K562 (cell line): ENCODE data around the gene CIART. TPM values are rescaled to one million over a fixed set of nuclear protein-coding genes. Genes with fewer than 3 reads are reported as not detected.

ENCODE experiments used
- MCM3 ChIP-seq: fragments of 450-650 bp; IDR thresholded peaks from 2 replicates; pipeline ENCODE4 v1.6.1; 2016
- NEUROD1 ChIP-seq: fragments of 150-350 bp; IDR thresholded peaks from 2 replicates; pipeline ENCODE4 v1.6.1; 2014; ENCODE audit warnings: borderline replicate concordance, low read length, low read depth; ENCODE audit not compliant: partially characterized antibody
- RB1 ChIP-seq: fragments of 450-650 bp; IDR thresholded peaks from 2 replicates; pipeline ENCODE4 v1.6.1; 2017; ENCODE audit warnings: low read depth, mild to moderate bottlenecking
- SMC3 ChIP-seq: conservative IDR thresholded peaks from 2 replicates; pipeline ENCODE4 v1.6.1; 2011; ENCODE audit warnings: low read depth, low read length, improper control_type of control experiment; ENCODE audit not compliant: insufficient read depth
- TBP ChIP-seq: optimal IDR thresholded peaks from 2 replicates; pipeline ENCODE3; 2011; ENCODE audit warnings: low read depth, low read length, improper control_type of control experiment
- ZNF12 ChIP-seq: sonication (generic); formaldehyde crosslinking; IDR thresholded peaks from 2 replicates; pipeline ENCODE4 v1.4.0; 2020; ENCODE audit warnings: mild to moderate bottlenecking, missing genetic modification reagents
- ZNF589 ChIP-seq: fragments of 200-800 bp; sonication (Bioruptor generic); IDR thresholded peaks from 2 replicates; pipeline ENCODE4 v1.6.1; 2016; ENCODE audit warnings: low read depth, missing genetic modification characterization, missing compliant biosample characterization
- polyA plus RNA-seq, 8 experiments: library from polyadenylated mRNA; depleted of rRNA in 4 of 8; stranded (reverse) in 5 of 8; unstranded in 3 of 8; fragments of >200 nt; fragmentation: Nextera tagmentation in 2 of 8; fragmentation: Illumina TruSeq in 1 of 8; extraction: Ambion mirVana in 2 of 8; extraction: Trizol in 1 of 8; gene quantifications; 2 replicates each; pipeline versions ENCODE4 v1.2.1 to v1.2.3, GENCODE V29; 2011 to 2014; ENCODE audit warnings: inconsistent platforms in 1 of 8, missing spikeins in 1 of 8
- total RNA-seq, 7 experiments: library from RNA; depleted of rRNA in 6 of 7; stranded (reverse); fragments of >200 nt in 6 of 7; fragmentation: Illumina TruSeq in 2 of 7; extraction: Trizol in 2 of 7; gene quantifications; 2 replicates each; pipeline versions ENCODE4 v1.2.1 to v1.2.3, GENCODE V29; 2011 to 2021; ENCODE audit warnings: low replicate concordance in 1 of 7
- TF ChIP-seq, protein P1 (sequence below): sonication (generic); formaldehyde crosslinking; IDR thresholded peaks from 2 replicates; pipeline ENCODE4 v1.8.1; 2023; ENCODE audit warnings: missing genetic modification reagents, mild to moderate bottlenecking, borderline replicate concordance
- TF ChIP-seq, protein P2 (sequence below): sonication (generic); formaldehyde crosslinking; IDR thresholded peaks from 2 replicates; pipeline ENCODE4 v1.8.1; 2023; ENCODE audit warnings: mild to moderate bottlenecking, missing genetic modification reagents
- TF ChIP-seq, protein P3 (sequence below): fragments of 450-650 bp; IDR thresholded peaks from 2 replicates; pipeline ENCODE4 v1.6.1; 2017; ENCODE audit warnings: mild to moderate bottlenecking, moderate library complexity
- TF ChIP-seq, protein P4 (sequence below): fragments of 450-650 bp; conservative IDR thresholded peaks from 2 replicates; pipeline ENCODE4 v1.6.1; 2016; ENCODE audit warnings: missing genetic modification characterization, low read depth, mild to moderate bottlenecking, control low read depth, missing compliant biosample characterization
- TF ChIP-seq, protein P5 (sequence below): fragments of 200-800 bp; sonication (Bioruptor generic); IDR thresholded peaks from 2 replicates; pipeline ENCODE4 v1.6.1; 2017; ENCODE audit warnings: missing genetic modification characterization, missing compliant biosample characterization
- TF ChIP-seq, protein P6 (sequence below): sonication (generic); formaldehyde crosslinking; IDR thresholded peaks from 2 replicates; pipeline ENCODE4 v1.5.0; 2020; ENCODE audit warnings: missing genetic modification reagents

CIART gene
- total and polyA plus RNA-seq, 9 of the 15 experiments (the other 6 are each of a cell fraction or from before 2014, with no cell fraction given), result 0.07 to 0.35 (median 0.19) TPM; not detected in 2

DNA sequence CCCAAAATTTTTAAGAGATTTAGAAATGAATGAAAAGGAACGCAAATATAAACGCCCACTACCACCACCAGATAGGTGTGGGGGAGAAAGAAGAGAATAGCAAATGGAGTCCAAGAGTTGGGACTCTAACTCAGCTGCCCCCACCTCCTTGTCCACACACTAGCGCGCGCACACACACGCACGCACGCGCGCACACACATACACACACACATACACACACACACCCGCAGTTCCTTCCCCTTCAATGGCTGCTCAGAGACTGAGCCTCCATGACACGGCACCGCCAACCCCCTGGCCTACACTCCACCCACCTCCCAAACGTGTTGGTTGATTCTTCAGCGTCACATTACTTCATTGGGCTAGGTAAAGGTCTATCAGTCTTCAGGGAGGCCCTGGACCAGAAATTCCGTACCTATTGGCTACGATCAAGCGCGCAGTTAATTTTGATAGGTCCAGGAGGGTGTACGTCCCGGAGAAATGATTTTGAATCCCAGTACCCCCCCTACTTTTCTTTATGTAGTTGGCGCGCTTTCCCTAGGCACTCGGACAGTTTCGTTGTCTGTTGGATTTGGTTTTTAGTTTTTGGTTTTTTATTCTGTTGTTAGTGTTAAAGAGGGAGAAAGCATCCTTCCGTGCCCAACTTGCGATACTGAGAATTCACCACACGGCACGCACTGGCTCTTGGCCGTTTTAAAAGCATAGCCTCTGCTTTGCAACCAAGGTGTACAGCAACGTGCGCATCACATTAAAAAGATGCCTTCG, 46.3 kb upstream of the CIART start, which contains the start of gene ANP32E (continued):
- TF ChIP-seq, protein P1, sequence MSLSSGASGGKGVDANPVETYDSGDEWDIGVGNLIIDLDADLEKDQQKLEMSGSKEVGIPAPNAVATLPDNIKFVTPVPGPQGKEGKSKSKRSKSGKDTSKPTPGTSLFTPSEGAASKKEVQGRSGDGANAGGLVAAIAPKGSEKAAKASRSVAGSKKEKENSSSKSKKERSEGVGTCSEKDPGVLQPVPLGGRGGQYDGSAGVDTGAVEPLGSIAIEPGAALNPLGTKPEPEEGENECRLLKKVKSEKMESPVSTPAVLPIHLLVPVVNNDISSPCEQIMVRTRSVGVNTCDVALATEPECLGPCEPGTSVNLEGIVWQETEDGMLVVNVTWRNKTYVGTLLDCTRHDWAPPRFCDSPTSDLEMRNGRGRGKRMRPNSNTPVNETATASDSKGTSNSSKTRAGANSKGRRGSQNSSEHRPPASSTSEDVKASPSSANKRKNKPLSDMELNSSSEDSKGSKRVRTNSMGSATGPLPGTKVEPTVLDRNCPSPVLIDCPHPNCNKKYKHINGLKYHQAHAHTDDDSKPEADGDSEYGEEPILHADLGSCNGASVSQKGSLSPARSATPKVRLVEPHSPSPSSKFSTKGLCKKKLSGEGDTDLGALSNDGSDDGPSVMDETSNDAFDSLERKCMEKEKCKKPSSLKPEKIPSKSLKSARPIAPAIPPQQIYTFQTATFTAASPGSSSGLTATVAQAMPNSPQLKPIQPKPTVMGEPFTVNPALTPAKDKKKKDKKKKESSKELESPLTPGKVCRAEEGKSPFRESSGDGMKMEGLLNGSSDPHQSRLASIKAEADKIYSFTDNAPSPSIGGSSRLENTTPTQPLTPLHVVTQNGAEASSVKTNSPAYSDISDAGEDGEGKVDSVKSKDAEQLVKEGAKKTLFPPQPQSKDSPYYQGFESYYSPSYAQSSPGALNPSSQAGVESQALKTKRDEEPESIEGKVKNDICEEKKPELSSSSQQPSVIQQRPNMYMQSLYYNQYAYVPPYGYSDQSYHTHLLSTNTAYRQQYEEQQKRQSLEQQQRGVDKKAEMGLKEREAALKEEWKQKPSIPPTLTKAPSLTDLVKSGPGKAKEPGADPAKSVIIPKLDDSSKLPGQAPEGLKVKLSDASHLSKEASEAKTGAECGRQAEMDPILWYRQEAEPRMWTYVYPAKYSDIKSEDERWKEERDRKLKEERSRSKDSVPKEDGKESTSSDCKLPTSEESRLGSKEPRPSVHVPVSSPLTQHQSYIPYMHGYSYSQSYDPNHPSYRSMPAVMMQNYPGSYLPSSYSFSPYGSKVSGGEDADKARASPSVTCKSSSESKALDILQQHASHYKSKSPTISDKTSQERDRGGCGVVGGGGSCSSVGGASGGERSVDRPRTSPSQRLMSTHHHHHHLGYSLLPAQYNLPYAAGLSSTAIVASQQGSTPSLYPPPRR (CRISPR knock-in tag), result no peak
- TF ChIP-seq MCM3, result no peak
- peak; percentile 16; the same call in 1 of the 2 replicates for TF ChIP-seq ZNF589 (CRISPR knock-in tag)
- TF ChIP-seq, protein P2, sequence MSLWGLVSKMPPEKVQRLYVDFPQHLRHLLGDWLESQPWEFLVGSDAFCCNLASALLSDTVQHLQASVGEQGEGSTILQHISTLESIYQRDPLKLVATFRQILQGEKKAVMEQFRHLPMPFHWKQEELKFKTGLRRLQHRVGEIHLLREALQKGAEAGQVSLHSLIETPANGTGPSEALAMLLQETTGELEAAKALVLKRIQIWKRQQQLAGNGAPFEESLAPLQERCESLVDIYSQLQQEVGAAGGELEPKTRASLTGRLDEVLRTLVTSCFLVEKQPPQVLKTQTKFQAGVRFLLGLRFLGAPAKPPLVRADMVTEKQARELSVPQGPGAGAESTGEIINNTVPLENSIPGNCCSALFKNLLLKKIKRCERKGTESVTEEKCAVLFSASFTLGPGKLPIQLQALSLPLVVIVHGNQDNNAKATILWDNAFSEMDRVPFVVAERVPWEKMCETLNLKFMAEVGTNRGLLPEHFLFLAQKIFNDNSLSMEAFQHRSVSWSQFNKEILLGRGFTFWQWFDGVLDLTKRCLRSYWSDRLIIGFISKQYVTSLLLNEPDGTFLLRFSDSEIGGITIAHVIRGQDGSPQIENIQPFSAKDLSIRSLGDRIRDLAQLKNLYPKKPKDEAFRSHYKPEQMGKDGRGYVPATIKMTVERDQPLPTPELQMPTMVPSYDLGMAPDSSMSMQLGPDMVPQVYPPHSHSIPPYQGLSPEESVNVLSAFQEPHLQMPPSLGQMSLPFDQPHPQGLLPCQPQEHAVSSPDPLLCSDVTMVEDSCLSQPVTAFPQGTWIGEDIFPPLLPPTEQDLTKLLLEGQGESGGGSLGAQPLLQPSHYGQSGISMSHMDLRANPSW (CRISPR knock-in tag), result no peak
- TF ChIP-seq, protein P3, sequence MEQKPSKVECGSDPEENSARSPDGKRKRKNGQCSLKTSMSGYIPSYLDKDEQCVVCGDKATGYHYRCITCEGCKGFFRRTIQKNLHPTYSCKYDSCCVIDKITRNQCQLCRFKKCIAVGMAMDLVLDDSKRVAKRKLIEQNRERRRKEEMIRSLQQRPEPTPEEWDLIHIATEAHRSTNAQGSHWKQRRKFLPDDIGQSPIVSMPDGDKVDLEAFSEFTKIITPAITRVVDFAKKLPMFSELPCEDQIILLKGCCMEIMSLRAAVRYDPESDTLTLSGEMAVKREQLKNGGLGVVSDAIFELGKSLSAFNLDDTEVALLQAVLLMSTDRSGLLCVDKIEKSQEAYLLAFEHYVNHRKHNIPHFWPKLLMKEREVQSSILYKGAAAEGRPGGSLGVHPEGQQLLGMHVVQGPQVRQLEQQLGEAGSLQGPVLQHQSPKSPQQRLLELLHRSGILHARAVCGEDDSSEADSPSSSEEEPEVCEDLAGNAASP, result no peak
- no peak for TF ChIP-seq ZNF12 (CRISPR knock-in tag)
- TF ChIP-seq, protein P4, sequence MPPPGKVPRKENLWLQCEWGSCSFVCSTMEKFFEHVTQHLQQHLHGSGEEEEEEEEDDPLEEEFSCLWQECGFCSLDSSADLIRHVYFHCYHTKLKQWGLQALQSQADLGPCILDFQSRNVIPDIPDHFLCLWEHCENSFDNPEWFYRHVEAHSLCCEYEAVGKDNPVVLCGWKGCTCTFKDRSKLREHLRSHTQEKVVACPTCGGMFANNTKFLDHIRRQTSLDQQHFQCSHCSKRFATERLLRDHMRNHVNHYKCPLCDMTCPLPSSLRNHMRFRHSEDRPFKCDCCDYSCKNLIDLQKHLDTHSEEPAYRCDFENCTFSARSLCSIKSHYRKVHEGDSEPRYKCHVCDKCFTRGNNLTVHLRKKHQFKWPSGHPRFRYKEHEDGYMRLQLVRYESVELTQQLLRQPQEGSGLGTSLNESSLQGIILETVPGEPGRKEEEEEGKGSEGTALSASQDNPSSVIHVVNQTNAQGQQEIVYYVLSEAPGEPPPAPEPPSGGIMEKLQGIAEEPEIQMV (tag), result no peak
- TF ChIP-seq TBP, result peak; percentile 99
- peak; percentile 97 for TF ChIP-seq NEUROD1
- TF ChIP-seq, protein P5, sequence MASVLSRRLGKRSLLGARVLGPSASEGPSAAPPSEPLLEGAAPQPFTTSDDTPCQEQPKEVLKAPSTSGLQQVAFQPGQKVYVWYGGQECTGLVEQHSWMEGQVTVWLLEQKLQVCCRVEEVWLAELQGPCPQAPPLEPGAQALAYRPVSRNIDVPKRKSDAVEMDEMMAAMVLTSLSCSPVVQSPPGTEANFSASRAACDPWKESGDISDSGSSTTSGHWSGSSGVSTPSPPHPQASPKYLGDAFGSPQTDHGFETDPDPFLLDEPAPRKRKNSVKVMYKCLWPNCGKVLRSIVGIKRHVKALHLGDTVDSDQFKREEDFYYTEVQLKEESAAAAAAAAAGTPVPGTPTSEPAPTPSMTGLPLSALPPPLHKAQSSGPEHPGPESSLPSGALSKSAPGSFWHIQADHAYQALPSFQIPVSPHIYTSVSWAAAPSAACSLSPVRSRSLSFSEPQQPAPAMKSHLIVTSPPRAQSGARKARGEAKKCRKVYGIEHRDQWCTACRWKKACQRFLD (CRISPR knock-in tag), result no peak; the same call in 1 of the 2 replicates
- TF ChIP-seq, protein P6, sequence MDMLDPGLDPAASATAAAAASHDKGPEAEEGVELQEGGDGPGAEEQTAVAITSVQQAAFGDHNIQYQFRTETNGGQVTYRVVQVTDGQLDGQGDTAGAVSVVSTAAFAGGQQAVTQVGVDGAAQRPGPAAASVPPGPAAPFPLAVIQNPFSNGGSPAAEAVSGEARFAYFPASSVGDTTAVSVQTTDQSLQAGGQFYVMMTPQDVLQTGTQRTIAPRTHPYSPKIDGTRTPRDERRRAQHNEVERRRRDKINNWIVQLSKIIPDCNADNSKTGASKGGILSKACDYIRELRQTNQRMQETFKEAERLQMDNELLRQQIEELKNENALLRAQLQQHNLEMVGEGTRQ (CRISPR knock-in tag), result no peak
- TF ChIP-seq SMC3, result no peak
- TF ChIP-seq RB1, result peak; percentile 81; the same call in 1 of the 2 replicates
